GM19043 (cell line): ENCODE measurements around the gene SMC4.
"Not testable (repeated sequence)": the region's sequence is repeated elsewhere in the genome, so short reads cannot be mapped to it uniquely, and the experiment has no call there.

ENCODE experiments used
- ATAC-seq: cut with Tn5 transposase; IDR thresholded peaks from one replicate; pipeline ENCODE4 v1.9.1; 2021; ENCODE audit warnings: low read depth; ENCODE audit not compliant: unreplicated experiment

Gene SMC4

GRCh38 chr3:160437083-160437455 lies 37.6 kb downstream of the SMC4 start:
- ATAC-seq: no peak

- ATAC-seq: no peak
Observed at GRCh38 chr3:160440687-160441086, 41.2 kb downstream of the SMC4 start.

- ATAC-seq: no peak
Observed at GRCh38 chr3:160444411-160444810, 45.0 kb downstream of the SMC4 start.

DNA sequence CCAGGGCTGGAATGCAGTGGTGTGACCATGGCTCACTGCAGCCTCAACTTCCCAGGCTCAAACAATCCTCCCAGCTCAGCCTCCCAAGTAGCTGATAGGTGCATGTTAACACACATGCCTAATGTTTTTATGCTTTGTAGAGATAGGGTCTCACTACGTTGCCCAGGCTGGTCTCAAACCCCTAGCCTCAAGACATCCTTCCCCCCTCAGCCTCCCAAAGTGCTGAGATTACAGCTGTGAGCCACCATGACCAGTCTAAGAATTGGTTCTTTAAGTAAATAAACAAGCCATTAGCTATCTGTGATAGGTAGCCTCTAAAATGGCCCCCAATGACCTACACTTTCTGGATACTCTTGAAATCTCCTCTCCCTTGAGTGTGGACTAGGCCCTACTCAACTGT lies 46.4 kb downstream of the SMC4 start:
- ATAC-seq: no peak

GRCh38 chr3:160446522-160447056 lies 47.1 kb downstream of the SMC4 start:
- no peak for ATAC-seq

- ATAC-seq: no peak
Observed at GRCh38 chr3:160447544-160447943, 48.1 kb downstream of the SMC4 start.

- peak; percentile 36 for ATAC-seq
Observed at GRCh38 chr3:160448845-160449635, 49.6 kb downstream of the SMC4 start.

- ATAC-seq: peak; percentile 94
Observed at GRCh38 chr3:160449636-160450598, 50.5 kb downstream of the SMC4 start, which contains the start of gene TRIM59. TSS of gene TRIM59 (minus strand) at chr3:160449786. CDS start at chr3:160439183, 10,603 bp downstream.

DNA sequence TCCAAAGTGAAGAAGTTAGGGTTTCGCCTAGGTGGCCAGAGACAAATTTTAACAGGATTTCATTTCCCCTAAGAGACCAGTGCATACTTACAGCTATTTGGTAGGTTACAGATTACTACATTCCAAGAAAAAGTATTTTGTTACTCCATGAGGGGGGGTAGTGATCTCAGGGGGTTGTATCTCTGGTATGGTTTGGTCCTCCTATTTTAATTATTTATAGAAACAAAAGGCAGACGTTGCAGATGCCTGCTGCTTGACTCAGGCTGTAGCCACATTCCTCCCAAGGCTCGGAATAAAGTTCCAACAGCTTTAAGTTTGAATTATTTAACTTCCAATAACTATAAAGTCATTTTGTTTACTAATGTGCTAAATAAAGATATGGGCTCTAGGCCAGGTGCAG lies 51.4 kb downstream of the SMC4 start:
- ATAC-seq: no peak

DNA sequence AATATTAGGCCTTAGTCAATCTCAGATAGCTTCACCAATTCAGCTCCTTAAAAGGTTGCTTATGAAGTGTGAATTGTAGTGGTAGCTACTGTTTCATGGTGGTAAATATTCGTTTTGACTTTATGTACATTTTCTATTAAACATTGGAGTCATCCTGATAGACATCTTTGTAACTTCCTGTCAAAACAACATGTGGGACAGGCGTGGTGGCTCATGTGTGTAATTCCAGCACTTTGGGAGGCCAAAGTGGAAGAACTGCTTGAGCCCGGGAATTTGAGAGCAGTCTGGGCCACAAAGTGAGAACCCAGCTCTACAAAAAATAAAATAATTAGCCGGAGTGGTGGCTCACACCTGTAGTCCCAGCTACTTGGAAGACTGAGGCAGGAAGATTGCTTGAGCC lies 52.2 kb downstream of the SMC4 start:
- no peak for ATAC-seq

DNA sequence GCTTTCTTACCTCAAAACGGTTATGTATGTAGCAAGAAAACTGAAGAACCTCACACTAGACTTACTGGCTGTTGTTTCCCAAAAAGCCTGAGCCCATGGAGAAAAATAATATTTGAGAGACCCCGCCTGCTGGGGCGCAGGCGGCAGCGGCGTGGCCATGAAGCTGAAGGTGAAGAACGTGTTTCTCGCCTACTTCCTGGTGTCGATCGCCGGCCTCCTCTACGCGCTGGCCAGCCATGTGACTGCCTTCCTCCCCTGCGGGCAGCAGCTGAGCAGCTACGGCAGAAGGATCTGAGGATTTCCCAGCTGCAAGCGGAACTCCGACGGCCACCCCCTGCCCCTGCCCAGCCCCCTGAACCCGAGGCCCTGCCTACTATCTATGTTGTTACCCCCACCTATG lies 52.8 kb downstream of the SMC4 start:
- ATAC-seq: not testable (repeated sequence)

GRCh38 chr3:160454995-160455394 lies 55.5 kb downstream of the SMC4 start:
- ATAC-seq: no peak

- ATAC-seq: no peak
Observed at GRCh38 chr3:160455846-160456245, 56.4 kb downstream of the SMC4 start.

DNA sequence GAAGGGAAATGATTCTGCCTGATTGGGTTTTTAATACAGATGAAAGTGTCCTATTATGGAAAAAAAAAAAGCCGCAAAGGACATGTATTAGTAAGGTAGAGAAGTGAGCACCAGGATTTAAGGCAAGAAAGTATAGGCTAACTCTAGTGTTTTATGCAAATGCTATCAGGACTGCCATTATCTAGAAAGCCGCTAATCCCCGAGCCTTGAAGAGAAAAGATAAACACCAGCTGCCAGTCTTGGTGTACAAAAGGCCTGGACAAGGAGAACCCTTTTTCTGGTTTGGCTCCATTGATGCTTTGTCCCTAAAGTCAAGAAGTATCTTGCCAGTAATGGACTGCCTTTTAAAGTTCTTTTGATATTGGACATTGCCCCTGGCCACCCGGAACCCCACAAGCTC lies 58.7 kb downstream of the SMC4 start:
- no peak for ATAC-seq

DNA sequence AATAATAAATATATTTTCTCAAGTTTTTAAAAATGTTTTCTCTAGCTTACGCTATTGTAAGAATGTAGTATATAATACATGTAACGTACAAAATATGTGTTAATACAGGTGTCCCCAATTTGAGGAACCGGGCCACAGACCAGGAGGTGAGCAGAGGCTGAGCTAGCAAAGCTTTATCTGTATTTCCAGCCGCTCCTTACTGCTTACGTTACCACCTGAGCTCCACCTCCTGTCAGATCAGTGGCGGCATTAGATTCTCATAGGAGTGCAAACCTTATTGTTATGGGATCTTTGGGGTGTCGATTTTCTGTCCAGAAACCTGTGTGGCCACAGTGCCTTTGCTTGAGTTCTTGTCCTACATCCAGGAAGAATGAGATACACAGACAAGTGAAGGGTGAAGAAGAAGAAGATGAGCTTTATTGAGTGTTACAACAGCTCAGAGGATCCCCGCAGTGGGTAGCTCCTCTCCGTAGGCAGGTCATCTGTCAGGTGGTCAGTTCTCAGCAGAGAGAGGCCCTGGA lies 60.1 kb downstream of the SMC4 start:
- no peak for ATAC-seq

DNA sequence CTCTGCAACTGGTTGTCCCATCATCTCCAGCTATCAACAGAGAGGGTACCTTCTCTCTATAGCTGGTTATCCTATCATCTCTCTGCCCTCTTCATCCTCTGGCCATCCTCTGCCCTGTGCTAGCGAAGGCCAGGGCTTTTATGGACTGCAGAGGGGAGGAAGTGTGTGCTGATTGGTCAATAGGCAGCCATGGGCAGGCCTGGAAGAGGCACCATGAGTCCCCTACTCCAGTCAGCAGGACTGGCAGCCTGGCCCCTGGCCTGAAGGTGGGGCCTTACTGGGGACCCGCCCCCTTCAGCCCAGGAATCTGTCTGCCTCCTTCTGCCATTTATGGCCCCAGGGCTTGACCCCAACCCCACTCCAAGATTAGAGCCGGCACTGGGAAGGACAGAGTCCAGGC lies 60.6 kb downstream of the SMC4 start:
- no peak for ATAC-seq

DNA sequence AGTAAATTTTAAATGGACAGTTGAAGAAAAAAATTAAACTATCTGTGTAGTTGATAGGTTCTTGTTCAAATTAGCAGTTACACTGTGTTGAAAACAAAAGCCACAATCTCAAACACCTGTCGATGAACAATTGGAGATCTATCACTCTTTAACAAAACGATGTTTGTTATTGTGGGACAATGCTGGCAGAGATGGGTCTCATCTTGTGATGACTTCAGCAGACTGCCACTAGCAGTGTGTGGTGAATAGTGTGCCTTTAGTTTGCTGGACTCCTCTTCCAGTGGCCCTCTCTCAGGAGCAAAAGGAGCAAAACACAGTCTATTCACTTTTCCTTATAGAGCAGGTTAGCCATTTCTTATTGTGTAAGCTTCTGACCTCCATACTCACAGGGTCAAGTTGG lies 64.9 kb downstream of the SMC4 start:
- no peak for ATAC-seq

DNA sequence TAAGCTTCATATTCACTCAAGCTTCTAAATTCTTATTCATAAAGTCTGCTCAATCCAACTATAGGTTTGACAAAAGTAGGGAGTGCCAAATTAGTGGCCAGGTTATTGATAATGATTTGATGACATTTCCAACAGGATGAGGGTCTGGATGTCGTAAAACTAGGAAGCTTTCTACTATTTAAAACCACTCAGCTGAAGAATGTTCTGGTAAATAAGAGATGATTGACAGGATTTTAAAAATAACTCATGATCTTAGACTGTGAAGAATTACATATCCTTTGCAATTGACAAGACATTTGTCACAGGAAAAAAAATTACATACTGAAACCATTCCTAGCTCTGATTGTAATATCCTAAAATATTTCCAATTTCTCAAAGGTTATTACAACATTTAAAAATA lies 65.5 kb downstream of the SMC4 start:
- ATAC-seq: no peak

- no peak for ATAC-seq
Observed at GRCh38 chr3:160470181-160470580, 70.7 kb downstream of the SMC4 start.

DNA sequence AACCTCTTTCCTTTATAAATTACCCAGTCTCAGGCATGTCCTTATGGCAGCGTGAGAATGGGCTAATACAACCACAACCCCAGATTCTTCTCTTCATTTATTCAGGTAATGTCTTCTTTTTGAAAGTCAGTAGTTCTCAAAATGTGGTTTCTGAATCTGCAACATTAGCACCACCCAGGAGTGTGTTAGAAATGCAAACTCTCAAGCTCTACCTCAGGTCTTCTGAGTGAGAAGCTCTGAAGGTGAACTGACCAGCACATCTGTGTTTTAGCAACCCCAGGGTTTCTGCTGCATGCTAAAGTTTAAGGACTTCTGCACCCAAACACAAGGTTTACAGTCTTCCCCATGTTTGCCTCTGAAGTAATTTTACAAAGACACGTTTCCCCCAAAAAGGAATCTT lies 72.4 kb downstream of the SMC4 start:
- no peak for ATAC-seq

GRCh38 chr3:160472344-160472743 lies 72.9 kb downstream of the SMC4 start:
- ATAC-seq: peak; percentile 57
